Endothelial cell of umbilical vein (primary cell): ENCODE results near the gene MIER3. TPM values are rescaled to one million over a fixed set of nuclear protein-coding genes. Genes with fewer than 3 reads are reported as not detected.

Experiments used
- BruUV-seq: library from RNA; stranded (reverse); fragments of 400-500 nt; replicated peaks from 2 replicates; lab custom pipeline; 2021; lab: Mats Ljungman, UMichigan
- CTCF ChIA-PET: fragments of 300-600, 350-600 bp; sonication (Branson Sonifier 250); formaldehyde crosslinking; loops from one replicate; lab custom pipeline; 2021; ENCODE audit warnings: antibody characterized with exemption, inconsistent platforms; lab: Charles Lee
- POLR2A ChIA-PET: fragments of 300-600, 350-600 bp; sonication (Branson Sonifier 250); formaldehyde crosslinking; loops from one replicate; lab custom pipeline; 2021; ENCODE audit warnings: antibody characterized with exemption, inconsistent platforms; lab: Charles Lee
- DNase-seq: peaks from one replicate; pipeline ENCODE4 v3.0.0-alpha.2; 2011; ENCODE audit warnings: low read depth, low spot score
- FAIRE-seq: peaks from 2 replicates; lab custom pipeline; 2011; peaks lifted over from hg19 to GRCh38; lab: Jason Lieb, UNC
- H2AFZ ChIP-seq: 2 replicates; pipeline ENCODE4 v1.6.0; 2012; ENCODE audit warnings: low read depth, low read length, control low read depth, inconsistent platforms
- H3K27ac ChIP-seq: 2 replicates; pipeline ENCODE4 v1.5.1; 2011; ENCODE audit warnings: low read depth, mild to moderate bottlenecking, control low read depth, low read length, moderate library complexity; ENCODE audit not compliant: insufficient read depth
- H3K27me3 ChIP-seq, 2 experiments: 2 replicates each; pipeline versions ENCODE4 v1.6.0 to v1.6.1; 2011; ENCODE audit warnings: low read length in 2 of 2, mixed read lengths in 1 of 2; ENCODE audit not compliant: control insufficient read depth in 2 of 2, insufficient read depth in 2 of 2
- H3K36me3 ChIP-seq, 2 experiments: 2 replicates in 1 of 2; 3 replicates in 1 of 2; pipeline ENCODE4 v1.5.1; 2011; ENCODE audit warnings: low read length in 2 of 2, mild to moderate bottlenecking in 1 of 2, moderate library complexity in 1 of 2; ENCODE audit not compliant: control insufficient read depth in 2 of 2, insufficient read depth in 2 of 2; ENCODE audit errors: extremely low read depth in 1 of 2
- H3K4me1 ChIP-seq: 3 replicates; pipeline ENCODE4 v1.5.1; 2011; ENCODE audit warnings: mild to moderate bottlenecking, low read length; ENCODE audit not compliant: control insufficient read depth, insufficient read depth; ENCODE audit errors: extremely low read depth
- H3K4me2 ChIP-seq: 2 replicates; pipeline ENCODE4 v1.6.1; 2011; ENCODE audit warnings: low read length, control low read depth, mixed read lengths; ENCODE audit not compliant: insufficient read depth
- H3K4me3 ChIP-seq, 3 experiments: fragments of 200-600 bp in 1 of 3; sonication (generic), shearing (Covaris generic) in 1 of 3; replicated peaks in 1 of 3; 2 replicates each; pipeline ENCODE4 v1.5.1; 2011 to 2016; ENCODE audit warnings: control low read depth in 3 of 3, low read length in 3 of 3, mild to moderate bottlenecking in 2 of 3, inconsistent platforms in 1 of 3, low read depth in 1 of 3, moderate library complexity in 1 of 3; ENCODE audit not compliant: insufficient read depth in 1 of 3
- H3K79me2 ChIP-seq: 2 replicates; pipeline ENCODE4 v1.6.0; 2012; ENCODE audit warnings: low read length, inconsistent platforms; ENCODE audit not compliant: control insufficient read depth, insufficient read depth
- H3K9ac ChIP-seq: replicated peaks from 2 replicates; pipeline ENCODE3; 2011; ENCODE audit warnings: low read length, control low read depth; ENCODE audit not compliant: insufficient read depth; ENCODE audit errors: extremely low read depth
- H3K9me1 ChIP-seq: replicated peaks from 3 replicates; pipeline ENCODE4 v1.6.0; 2011; ENCODE audit warnings: mild to moderate bottlenecking, low read length; ENCODE audit not compliant: control insufficient read depth, insufficient read depth; ENCODE audit errors: extremely low read depth
- H3K9me3 ChIP-seq: replicated peaks from 2 replicates; pipeline ENCODE4 v1.5.1; 2012; ENCODE audit warnings: low read length, inconsistent platforms; ENCODE audit not compliant: control insufficient read depth, insufficient read depth
- H4K20me1 ChIP-seq: replicated peaks from 2 replicates; pipeline ENCODE3; 2011; ENCODE audit warnings: mild to moderate bottlenecking, low read length; ENCODE audit not compliant: control insufficient read depth, insufficient read depth; ENCODE audit errors: extremely low read depth
- CTCF ChIP-seq, 2 donors: IDR thresholded peaks; 1 replicate in 1 of 2; 2 replicates in 1 of 2; pipeline ENCODE4 v1.5.1; 2011; ENCODE audit warnings: low read length in 2 of 2, mild to moderate bottlenecking in 2 of 2, moderate library complexity in 2 of 2, control low read depth in 1 of 2, inconsistent platforms in 1 of 2, low read depth in 1 of 2; ENCODE audit not compliant: insufficient read depth in 1 of 2; ENCODE audit errors: extremely low read depth in 1 of 2
- EZH2 ChIP-seq: IDR thresholded peaks from 2 replicates; pipeline ENCODE4 v1.6.1; 2012; ENCODE audit warnings: borderline replicate concordance, low read depth, mild to moderate bottlenecking, moderate library complexity, low read length, inconsistent platforms; ENCODE audit not compliant: severe bottlenecking
- FOS ChIP-seq: IDR thresholded peaks from 2 replicates; pipeline ENCODE4 v1.6.1; 2011; ENCODE audit warnings: mild to moderate bottlenecking, low read length, moderate library complexity, borderline replicate concordance; ENCODE audit not compliant: insufficient read depth
- GATA2 ChIP-seq: IDR thresholded peaks from 2 replicates; pipeline ENCODE4 v1.7.0; 2011; ENCODE audit warnings: low read depth, mild to moderate bottlenecking, moderate library complexity, mixed read lengths, low read length; ENCODE audit not compliant: insufficient read length, insufficient read depth
- JUN ChIP-seq: IDR thresholded peaks from 2 replicates; pipeline ENCODE4 v1.6.1; 2011; ENCODE audit warnings: borderline replicate concordance, low read depth; ENCODE audit not compliant: insufficient read length, insufficient read depth
- MAX ChIP-seq: IDR thresholded peaks from 2 replicates; pipeline ENCODE4 v1.6.1; 2011; ENCODE audit not compliant: insufficient read depth, insufficient read length
- MYC ChIP-seq: IDR thresholded peaks from one replicate; pipeline ENCODE4 v1.6.1; 2011; ENCODE audit warnings: mild to moderate bottlenecking, low read depth, low read length
- POLR2A ChIP-seq: IDR thresholded peaks from 2 replicates; pipeline ENCODE4 v1.6.1; 2012; ENCODE audit warnings: low read depth, mild to moderate bottlenecking, control low read depth, low read length
- POLR2AphosphoS5 ChIP-seq: IDR thresholded peaks from 2 replicates; pipeline ENCODE4 v1.6.1; 2012; ENCODE audit warnings: low read depth, mild to moderate bottlenecking, control low read depth, low read length, moderate library complexity; ENCODE audit not compliant: insufficient read depth
- dilution Hi-C: fragments of 300-500 bp; cut with MboI; formaldehyde crosslinking; loops from one replicate; pipeline ENCODE4 v1.15.0; 2019; ENCODE audit warnings: low sequenced_read_pairs; ENCODE audit not compliant: extremely low pct_ligation_motif_present
- intact Hi-C: fragments of 100-400 bp; cut with micrococcal nuclease; formaldehyde crosslinking; loops from one replicate; pipeline ENCODE4 v1.10.0; 2022
- polyA plus RNA-seq, 4 experiments: library from polyadenylated mRNA; depleted of rRNA in 3 of 4; stranded (reverse) in 3 of 4; unstranded in 1 of 4; fragments of >200 nt; gene quantifications; 2 replicates each; pipeline versions ENCODE4 v1.2.1 to v1.2.3, GENCODE V29; 2011 to 2012; ENCODE audit warnings: missing spikeins in 1 of 4
- total RNA-seq: library from RNA; stranded (reverse); gene quantifications from 2 replicates; pipeline ENCODE4 v1.2.3, GENCODE V29; 2021

The MIER3 gene
- total and polyA plus RNA-seq, 2 donors (not counting 3 experiments of a cell fraction or from before 2014, with no cell fraction given) = 6.6 to 20.5 TPM

DNA sequence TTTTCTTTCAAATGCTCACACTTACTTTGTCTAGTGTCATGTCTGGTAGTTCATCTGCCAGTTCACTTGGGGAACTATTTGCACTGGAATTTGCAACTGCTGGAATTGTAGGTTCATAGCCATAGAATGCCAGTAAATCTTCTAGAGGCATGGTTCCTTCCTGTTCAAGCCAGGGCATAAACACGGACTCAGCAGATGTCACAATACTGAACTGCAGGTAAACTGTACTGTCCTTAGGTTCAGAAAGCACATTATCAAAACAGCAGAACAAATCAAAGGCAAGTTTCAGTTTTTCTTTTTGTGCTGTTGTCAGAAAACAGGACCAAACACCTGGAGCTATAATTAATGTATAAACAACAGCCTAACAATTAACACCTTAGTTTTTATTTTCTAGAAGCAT lies 13.1 kb downstream of the MIER3 start:
- Histone ChIP-seq H3K9me3 (no peaks in the 10 kb centered on the region), H3K4me3 (no peak overlapping the region), H3K27ac (no peak overlapping the region), H2AFZ (no peak overlapping the region), H3K36me3 (peaks cover 20 to 34% of the 10 kb centered on the region in 2 experiments), H3K9ac (no peak overlapping the region), H3K27me3 (no peaks in the 10 kb centered on the region), H3K4me2 (no peak overlapping the region), H3K79me2 (no peaks in the 10 kb centered on the region), H4K20me1 (no peaks in the 10 kb centered on the region), H3K4me1 (no peaks in the 10 kb centered on the region), H3K9me1 (no peaks in the 10 kb centered on the region)
- FAIRE-seq (no peak), DNase-seq (no peak)
- TF ChIP-seq POLR2AphosphoS5 (no peak), CTCF (IDR thresholded peaks at IDR 0.05; ENCODE audit: extremely low read depth in 1 of 2, insufficient read depth in 1 of 2, low read depth in 1 of 2, low read length in 2 of 2) (no peak), GATA2 (no peak), MAX (no peak), EZH2 (no peak), JUN (no peak), FOS (no peak), MYC (no peak), POLR2A (no peak)
- dilution Hi-C loops (no loop called here), intact Hi-C loops (no loop called here)
- no TSS peak for BruUV-seq
- CTCF ChIA-PET = interaction anchor here (0.7 to 1.6 kb wide), 2 partner anchors 12 to 18 kb away, joined by 3 read pairs; no protein-coding TSS in a partner anchor
- POLR2A ChIA-PET = no interaction called here
